ENCODE results near the gene XDH.

DNA sequence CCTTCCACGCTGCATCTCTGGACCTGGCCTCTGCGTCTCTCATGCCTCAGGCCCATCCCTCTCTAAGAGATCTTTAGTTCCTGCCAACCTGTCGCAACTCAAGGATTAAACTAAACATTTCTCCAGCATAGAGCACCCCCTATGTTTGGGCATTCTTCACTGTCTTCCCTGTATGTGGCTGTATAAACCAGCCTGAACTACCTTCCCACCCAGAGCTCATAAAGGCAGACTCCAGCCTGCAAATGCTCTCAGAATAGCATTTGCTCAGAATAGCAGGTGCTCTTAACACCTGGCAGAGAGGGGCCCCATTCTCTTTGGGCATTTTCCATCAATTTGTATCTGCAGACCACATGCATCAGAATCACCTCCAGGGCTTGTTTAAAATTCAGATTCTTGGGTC is 97.1 kb downstream of the XDH start:
- TF ChIP-seq, protein P1, sequence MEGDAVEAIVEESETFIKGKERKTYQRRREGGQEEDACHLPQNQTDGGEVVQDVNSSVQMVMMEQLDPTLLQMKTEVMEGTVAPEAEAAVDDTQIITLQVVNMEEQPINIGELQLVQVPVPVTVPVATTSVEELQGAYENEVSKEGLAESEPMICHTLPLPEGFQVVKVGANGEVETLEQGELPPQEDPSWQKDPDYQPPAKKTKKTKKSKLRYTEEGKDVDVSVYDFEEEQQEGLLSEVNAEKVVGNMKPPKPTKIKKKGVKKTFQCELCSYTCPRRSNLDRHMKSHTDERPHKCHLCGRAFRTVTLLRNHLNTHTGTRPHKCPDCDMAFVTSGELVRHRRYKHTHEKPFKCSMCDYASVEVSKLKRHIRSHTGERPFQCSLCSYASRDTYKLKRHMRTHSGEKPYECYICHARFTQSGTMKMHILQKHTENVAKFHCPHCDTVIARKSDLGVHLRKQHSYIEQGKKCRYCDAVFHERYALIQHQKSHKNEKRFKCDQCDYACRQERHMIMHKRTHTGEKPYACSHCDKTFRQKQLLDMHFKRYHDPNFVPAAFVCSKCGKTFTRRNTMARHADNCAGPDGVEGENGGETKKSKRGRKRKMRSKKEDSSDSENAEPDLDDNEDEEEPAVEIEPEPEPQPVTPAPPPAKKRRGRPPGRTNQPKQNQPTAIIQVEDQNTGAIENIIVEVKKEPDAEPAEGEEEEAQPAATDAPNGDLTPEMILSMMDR (optimal IDR thresholded peaks at IDR 0.05 in 1 of 3, IDR thresholded peaks at IDR 0.05 in 1 of 3, conservative IDR thresholded peaks at IDR 0.05 in 1 of 3; ENCODE audit: extremely low read depth in 1 of 3, insufficient read depth in 2 of 3, low read length in 3 of 3) = no peak
- no peak for TF ChIP-seq EZH2 (IDR thresholded peaks at IDR 0.05; ENCODE audit: low read length)
